Gastroesophageal sphincter (tissue), 4 donors: ENCODE results near the gene SLC39A1. TPM values are rescaled to one million over a fixed set of nuclear protein-coding genes. Genes with fewer than 3 reads are reported as not detected.
A peak's percentile ranks its signal among the peaks of the same experiment; 100 is the strongest.

Experiments used
- ATAC-seq: fragments of 150-250 bp; one replicate; pipeline ENCODE4 v1.9.1; 2016; ENCODE audit warnings: mild to moderate bottlenecking, moderate library complexity
- H3K27ac ChIP-seq, 4 donors: fragments of 200-600 bp; sonication (generic) in 3 of 4; 1 replicate in 3 of 4; 2 replicates in 1 of 4; pipeline ENCODE4 v1.5.1; 2016 to 2019
- H3K27me3 ChIP-seq: fragments of 200-600 bp; sonication (generic); one replicate; pipeline ENCODE4 v1.5.1; 2019
- H3K36me3 ChIP-seq, 2 donors: fragments of 200-600 bp; sonication (generic); one replicate each; pipeline ENCODE4 v1.5.1; 2019; ENCODE audit warnings: control low read depth in 1 of 2
- H3K4me1 ChIP-seq, 3 donors: fragments of 200-600 bp; sonication (generic); 1 replicate in 2 of 3; 2 replicates in 1 of 3; pipeline ENCODE4 v1.5.1; 2016 to 2019; ENCODE audit warnings: control low read depth in 2 of 3
- H3K4me3 ChIP-seq, 2 donors: fragments of 200-600 bp; sonication (generic); one replicate each; pipeline ENCODE4 v1.5.1; 2019; ENCODE audit warnings: mild to moderate bottlenecking in 1 of 2, moderate library complexity in 1 of 2
- H3K9me3 ChIP-seq, 3 donors: fragments of 200-600 bp; sonication (generic); one replicate each; pipeline ENCODE4 v1.5.1; 2017 to 2019; ENCODE audit warnings: control low read depth in 2 of 3
- CTCF ChIP-seq, 4 experiments: fragments of 200-600 bp in 2 of 4; fragments of 450-650 bp in 2 of 4; sonication (generic) in 1 of 4; IDR thresholded peaks; one replicate each; pipeline ENCODE4 v1.5.1; 2017 to 2019; ENCODE audit warnings: antibody characterized with exemption in 4 of 4, mild to moderate bottlenecking in 2 of 4, moderate library complexity in 2 of 4
- EP300 ChIP-seq: sonication (generic); formaldehyde crosslinking; IDR thresholded peaks from one replicate; pipeline ENCODE4 v1.6.1; 2017; ENCODE audit warnings: antibody characterized with exemption, mild to moderate bottlenecking
- POLR2A ChIP-seq, 2 donors: fragments of 450-650 bp; IDR thresholded peaks; one replicate each; pipeline ENCODE4 v1.6.1; 2017; ENCODE audit warnings: antibody characterized with exemption in 2 of 2, mild to moderate bottlenecking in 2 of 2, moderate library complexity in 1 of 2
- POLR2AphosphoS5 ChIP-seq: sonication (generic); formaldehyde crosslinking; IDR thresholded peaks from one replicate; pipeline ENCODE4 v1.6.1; 2017; ENCODE audit warnings: antibody characterized with exemption
- WGBS, 2 donors: methylation state at CpG; one replicate each; pipeline ENCODE4 v1.1.5; 2018; ENCODE audit warnings: low coverage in 1 of 2; 5-methylcytosine and 5-hydroxymethylcytosine counted together
- total RNA-seq, 4 donors: library from RNA; depleted of rRNA; stranded (reverse); fragments of >200 nt; gene quantifications; one replicate each; pipeline ENCODE4 v1.1.0, GENCODE V29; 2016

The SLC39A1 gene
- total RNA-seq, 4 donors from 2014 or later, result 64.8 to 115 (median 106) TPM

- WGBS, 2 donors, result no CpG with 5 or more reads among the region's 11 CpGs
- ATAC-seq, result no peak
- Histone ChIP-seq H3K27me3 (no peaks in the 10 kb centered on the region), H3K9me3 (no peaks in the 10 kb centered on the region), H3K4me3 (no peak overlapping the region), H3K36me3 (peaks cover 0 to 26% of the 10 kb centered on the region in 2 donors), H3K4me1 (peaks cover 0 to 80% (median 47%) of the 10 kb centered on the region in 3 donors), H3K27ac (peak overlapping the region in 3 of 4 donors; percentile 85 to 96 (median 96))
- TF ChIP-seq POLR2AphosphoS5, result no peak
- no peak for TF ChIP-seq CTCF (IDR thresholded peaks at IDR 0.05)
- TF ChIP-seq EP300, result no peak
- no peak for TF ChIP-seq POLR2A (IDR thresholded peaks at IDR 0.05)
Measured at GRCh38 chr1:153960206-153960605, 3.1 kb downstream of the SLC39A1 start.

GRCh38 chr1:153959454-153959853 lies 3.9 kb downstream of the SLC39A1 start:
- Histone ChIP-seq H3K27ac (peak overlapping the region in 3 of 4 donors; percentile 85 to 96 (median 96)), H3K9me3 (no peaks in the 10 kb centered on the region), H3K27me3 (no peaks in the 10 kb centered on the region), H3K4me3 (peak overlapping the region in 1 of 2 donors; percentile 95), H3K36me3 (peaks cover 0 to 33% of the 10 kb centered on the region in 2 donors), H3K4me1 (peaks cover 0 to 84% (median 44%) of the 10 kb centered on the region in 3 donors)
- WGBS, 2 donors, result 66 to 90% methylated on average over 2 to 3 of the region's 3 CpGs
- ATAC-seq, result no peak
- no peak for TF ChIP-seq POLR2AphosphoS5
- no peak for TF ChIP-seq CTCF (IDR thresholded peaks at IDR 0.05)
- TF ChIP-seq POLR2A (IDR thresholded peaks at IDR 0.05), result no peak
- no peak for TF ChIP-seq EP300

GRCh38 chr1:153958961-153959260 lies 4.4 kb downstream of the SLC39A1 start:
- peaks cover 0 to 39% of the 10 kb centered on the region in 2 donors for H3K36me3 ChIP-seq
- no peaks in the 10 kb centered on the region for H3K9me3 ChIP-seq
- TF ChIP-seq POLR2A (IDR thresholded peaks at IDR 0.05), result no peak
- TF ChIP-seq EP300, result no peak
- no peak for TF ChIP-seq POLR2AphosphoS5
- TF ChIP-seq CTCF (IDR thresholded peaks at IDR 0.05), result no peak
- no peaks in the 10 kb centered on the region for H3K27me3 ChIP-seq
- peak overlapping the region; percentile 32 to 96 (median 90) for H3K27ac ChIP-seq
- H3K4me1 ChIP-seq, result peaks cover 0 to 84% (median 40%) of the 10 kb centered on the region in 3 donors
- peak overlapping the region in 1 of 2 donors; percentile 95 for H3K4me3 ChIP-seq
- peak; percentile 1 for ATAC-seq
- 0 to 8% methylated on average over 4 of the region's 4 CpGs for WGBS, 2 donors

- ATAC-seq, result peak; percentile 91
- H3K4me1 ChIP-seq, result peaks cover 0 to 87% (median 40%) of the 10 kb centered on the region in 3 donors
- H3K9me3 ChIP-seq, result no peaks in the 10 kb centered on the region
- 0% methylated on average over 3 to 31 of the region's 75 CpGs for WGBS, 2 donors
- no peak for TF ChIP-seq EP300
- peak; percentile 78 for TF ChIP-seq POLR2AphosphoS5
- TF ChIP-seq POLR2A (IDR thresholded peaks at IDR 0.05), result peak; percentile 74 to 82
- TF ChIP-seq CTCF (IDR thresholded peaks at IDR 0.05), result peak in 1 of 4 experiments; percentile 27
- no peaks in the 10 kb centered on the region for H3K27me3 ChIP-seq
- H3K4me3 ChIP-seq, result peak within 1 kb of the TSS; percentile 66 to 95
- H3K27ac ChIP-seq, result peak within 1 kb of the TSS; percentile 75 to 96 (median 90)
- peaks cover 0 to 45% of the 10 kb centered on the region in 2 donors for H3K36me3 ChIP-seq
Measured at GRCh38 chr1:153958111-153958960, 5.0 kb downstream of the SLC39A1 start, which contains the start of gene CRTC2. Gene CRTC2, minus strand, starts transcription at chr1:153958612. Its CDS starts 115 bp downstream, at chr1:153958497.
